ENCODE measurements around the gene REEP2.

The REEP2 gene

DNA sequence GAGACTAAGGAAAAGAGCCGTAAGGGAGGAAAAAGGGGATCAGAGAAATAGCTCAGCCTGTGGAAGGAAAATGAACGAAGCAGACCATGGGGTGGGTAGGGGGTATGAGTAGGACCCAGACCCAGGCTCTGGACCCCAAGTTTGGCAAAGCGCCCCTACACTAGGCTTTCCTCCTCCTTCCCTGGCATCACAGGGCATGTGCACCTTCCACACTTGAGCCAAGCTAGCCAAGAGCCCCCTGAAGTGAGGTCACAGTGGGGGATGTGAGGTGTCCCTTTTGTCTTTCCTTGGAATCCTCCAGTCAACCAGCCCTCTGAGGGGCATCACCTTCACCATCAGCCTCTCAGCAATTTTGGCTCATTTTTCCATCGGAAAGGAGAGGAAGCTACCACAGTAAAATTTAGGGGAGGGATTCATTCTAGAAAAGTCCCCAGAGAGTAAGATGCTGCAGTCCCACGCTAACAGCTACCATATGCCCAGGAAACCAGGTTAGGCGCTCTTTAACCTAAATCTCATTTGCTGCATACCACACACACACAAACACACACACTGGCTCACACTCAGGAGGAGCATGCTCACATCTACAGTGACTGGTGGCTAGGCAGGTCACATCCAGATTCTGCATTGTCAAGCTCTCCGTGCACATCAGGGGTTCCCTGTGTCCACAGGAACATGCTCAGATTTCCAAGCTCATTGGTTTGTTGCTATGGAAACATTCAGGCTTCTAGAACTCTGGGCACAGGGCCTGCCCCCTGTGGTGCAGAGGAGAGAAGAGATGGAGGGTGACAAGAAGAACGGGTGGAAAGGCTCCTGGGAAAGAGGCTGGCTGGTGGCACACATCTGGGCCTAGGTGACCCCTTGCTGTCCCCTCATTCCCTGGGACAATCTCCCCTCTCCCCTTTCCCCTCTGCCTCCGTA lies 9.9 kb downstream of the REEP2 start:
- DNase-seq (ENCODE audit: low read depth, low spot score), result no peak

GRCh38 chr5:138449501-138450239 lies 10.8 kb downstream of the REEP2 start:
- peak; percentile 95 for DNase-seq (ENCODE audit: low read depth, low spot score)

DNA sequence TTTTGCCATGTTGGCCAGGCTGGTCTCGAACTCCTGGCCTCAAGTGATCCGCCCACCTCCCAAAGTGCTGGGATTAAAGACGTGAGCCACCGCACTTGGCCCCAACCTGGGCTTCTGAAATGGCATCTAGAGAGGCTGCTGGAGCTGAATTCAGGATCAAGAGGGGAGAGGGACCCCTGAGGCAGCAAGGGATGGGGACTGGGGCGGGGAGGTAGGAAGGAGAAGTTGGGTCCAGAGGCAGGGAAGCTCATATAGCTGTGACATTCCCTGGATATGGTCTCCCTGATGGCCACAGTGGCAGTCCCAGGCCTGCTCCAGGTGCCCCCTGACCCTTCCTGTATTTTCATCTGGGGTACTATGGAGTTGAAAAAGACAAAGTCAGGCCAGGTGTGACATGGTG lies 12.1 kb downstream of the REEP2 start:
- no peak for DNase-seq (ENCODE audit: low read depth, low spot score)

DNA sequence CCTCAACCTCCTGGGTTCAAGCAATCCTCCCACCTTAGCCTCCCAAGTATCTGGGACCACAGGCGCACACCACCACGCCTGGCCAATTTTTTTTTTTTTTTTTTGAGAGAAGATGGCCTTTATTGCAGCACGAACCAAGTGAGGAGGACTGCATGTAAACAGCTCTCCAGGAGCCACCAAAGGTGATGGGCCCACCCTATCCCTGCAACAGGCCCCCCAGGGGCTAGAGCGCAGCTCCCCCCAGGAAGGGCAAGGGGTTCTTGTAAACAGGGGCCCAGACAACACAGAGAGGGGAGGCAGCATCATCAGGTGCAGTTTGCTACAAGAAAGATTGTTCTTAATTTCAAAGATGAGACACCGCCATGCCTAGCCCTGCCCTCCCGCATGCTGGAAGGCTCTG lies 13.9 kb downstream of the REEP2 start:
- no peak for DNase-seq (ENCODE audit: low read depth, low spot score)

DNA sequence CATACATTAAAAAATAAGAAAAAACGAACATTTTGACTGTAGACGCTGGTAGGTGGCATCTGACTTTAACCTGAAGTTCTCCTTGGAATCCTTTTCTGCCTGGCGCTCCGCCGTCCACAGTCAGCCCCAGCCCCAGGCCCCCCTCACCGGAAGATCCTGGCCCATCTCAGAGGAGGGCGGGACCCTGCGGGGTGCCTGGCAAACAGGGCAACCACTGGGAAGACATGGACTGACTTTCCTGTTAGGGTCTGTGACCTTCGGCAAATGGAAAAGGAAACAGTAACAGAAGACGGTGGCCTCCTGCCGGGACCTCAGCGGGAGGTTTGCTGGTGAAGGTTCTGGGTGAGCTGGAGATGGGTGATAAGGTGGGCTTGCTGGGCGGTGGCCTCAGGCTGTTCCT lies 14.7 kb downstream of the REEP2 start:
- no peak for DNase-seq (ENCODE audit: low read depth, low spot score)

- no peak for DNase-seq (ENCODE audit: low read depth, low spot score)
These were observed 15.3 kb downstream of the REEP2 start for GRCh38 chr5:138454121-138454520.

- DNase-seq (ENCODE audit: low read depth, low spot score), result no peak
These were observed 16.5 kb downstream of the REEP2 start for GRCh38 chr5:138455232-138455930.

DNA sequence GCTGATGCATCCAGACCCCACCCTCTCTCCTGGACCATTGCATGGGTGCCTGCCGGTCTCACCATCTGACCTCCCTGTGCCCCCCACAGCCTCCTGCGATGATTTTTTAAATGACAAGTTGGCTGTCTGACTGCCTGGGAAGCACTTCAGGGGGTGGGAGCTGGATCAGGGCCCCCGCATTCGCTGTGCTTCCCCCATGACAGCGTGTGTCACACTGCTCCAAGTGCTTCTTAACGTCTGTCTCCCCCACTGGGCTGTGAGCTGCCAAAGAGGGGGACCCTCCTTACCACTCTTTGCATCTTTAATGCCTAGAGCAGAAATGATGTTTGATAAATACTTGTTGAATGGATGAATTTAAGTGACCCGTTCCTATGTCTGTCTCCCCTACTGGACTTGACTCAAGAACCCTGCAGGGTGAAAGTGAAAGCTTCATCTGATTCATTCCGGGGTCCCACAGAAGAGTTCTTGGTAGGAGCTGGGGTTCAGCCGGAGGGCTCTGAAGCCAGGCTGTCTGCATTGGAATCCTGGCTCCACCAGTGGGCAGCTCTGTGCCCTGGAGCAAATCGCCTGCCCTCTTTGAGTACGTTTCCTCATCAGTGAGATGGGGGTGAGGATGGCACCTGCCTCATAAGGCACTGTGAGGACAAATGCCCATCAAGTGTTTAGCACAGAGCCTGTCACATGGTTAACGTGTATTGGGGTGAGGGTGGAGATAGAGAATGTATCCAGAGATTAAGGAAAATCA lies 18.8 kb downstream of the REEP2 start:
- DNase-seq (ENCODE audit: low read depth, low spot score), result no peak

GRCh38 chr5:138458384-138458783 lies 19.5 kb downstream of the REEP2 start:
- no peak for DNase-seq (ENCODE audit: low read depth, low spot score)

DNA sequence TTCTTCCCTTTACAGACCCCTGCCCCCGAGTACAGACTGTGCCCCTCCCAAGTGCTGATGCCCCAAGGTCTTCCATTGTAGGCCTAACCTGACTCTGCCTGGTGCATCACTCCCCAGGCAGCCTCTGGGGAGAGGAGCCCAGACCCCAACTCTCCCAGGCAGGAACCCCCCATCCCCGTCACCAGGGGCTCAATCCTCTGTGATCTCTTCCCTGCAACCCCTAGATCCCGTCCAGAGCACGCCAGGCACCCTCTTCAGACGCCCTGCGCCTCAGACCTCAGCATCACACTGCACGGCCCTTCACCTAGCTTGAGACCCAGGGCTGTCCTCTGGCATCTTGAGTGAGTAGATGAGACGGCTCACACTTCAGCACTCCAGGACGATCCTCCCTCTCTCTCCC lies 20.0 kb downstream of the REEP2 start:
- DNase-seq (ENCODE audit: low read depth, low spot score), result no peak

DNA sequence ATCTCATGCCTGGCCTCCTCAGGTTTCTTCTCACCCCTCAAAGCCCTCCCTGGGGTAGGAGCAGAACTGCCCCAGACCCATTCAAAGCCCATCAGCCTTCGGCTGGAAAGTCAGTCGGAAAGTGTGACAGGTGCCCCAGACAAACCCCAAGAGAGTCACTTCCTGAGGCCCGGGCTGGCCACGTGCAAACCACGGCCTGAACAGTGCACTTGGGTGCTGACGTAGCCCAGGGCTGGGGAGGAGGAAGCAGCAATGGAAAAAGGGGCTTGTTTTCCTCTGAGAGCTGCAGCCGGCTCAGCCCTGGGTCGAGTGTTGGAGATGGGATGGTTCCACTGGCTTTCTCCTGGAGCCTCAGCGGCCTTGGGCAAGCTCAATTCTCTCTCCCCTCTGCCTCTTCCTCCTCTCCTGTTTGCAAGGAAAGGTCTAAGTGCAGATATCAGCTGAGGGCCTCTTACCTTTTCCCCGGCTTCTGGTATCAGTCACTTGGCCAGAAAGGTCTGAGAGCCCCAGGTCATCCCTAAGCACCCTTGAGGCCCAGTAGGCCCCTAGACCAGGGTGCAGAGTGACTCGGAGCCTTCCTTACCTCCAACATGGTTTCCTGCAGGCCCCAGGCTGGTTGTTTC lies 20.6 kb downstream of the REEP2 start:
- DNase-seq (ENCODE audit: low read depth, low spot score), result no peak

DNA sequence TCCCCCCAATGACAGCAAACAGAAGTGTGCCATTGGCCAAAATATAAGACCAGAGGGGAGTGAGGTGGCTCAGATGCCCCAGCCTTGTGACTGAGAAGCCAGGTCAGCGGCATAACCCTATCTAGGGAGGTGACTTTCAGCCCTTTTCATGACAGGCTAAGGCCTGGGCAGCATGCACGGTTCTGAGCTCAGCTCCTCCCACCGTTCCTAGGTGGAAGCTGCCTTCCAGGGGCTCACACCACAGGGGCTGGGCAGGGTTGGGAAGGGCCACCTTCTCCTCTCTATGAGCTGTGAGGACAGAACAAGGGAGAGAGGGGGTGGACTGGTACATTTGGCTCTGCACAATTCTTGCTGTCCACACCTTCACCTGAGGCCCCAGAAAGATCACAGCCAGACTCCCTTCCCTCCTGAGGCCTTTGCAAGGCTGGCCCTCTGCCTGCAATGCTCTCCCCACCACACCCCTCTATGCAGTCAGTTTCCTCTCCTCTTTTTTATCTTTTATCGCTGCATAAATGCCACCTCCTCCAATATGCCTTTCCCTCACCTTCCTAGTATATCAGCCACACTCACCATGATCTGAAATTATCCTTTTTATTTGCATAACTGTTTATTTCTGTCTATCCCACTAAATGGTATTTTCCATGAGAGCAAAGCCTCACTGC lies 21.3 kb downstream of the REEP2 start:
- no peak for DNase-seq (ENCODE audit: low read depth, low spot score)

DNA sequence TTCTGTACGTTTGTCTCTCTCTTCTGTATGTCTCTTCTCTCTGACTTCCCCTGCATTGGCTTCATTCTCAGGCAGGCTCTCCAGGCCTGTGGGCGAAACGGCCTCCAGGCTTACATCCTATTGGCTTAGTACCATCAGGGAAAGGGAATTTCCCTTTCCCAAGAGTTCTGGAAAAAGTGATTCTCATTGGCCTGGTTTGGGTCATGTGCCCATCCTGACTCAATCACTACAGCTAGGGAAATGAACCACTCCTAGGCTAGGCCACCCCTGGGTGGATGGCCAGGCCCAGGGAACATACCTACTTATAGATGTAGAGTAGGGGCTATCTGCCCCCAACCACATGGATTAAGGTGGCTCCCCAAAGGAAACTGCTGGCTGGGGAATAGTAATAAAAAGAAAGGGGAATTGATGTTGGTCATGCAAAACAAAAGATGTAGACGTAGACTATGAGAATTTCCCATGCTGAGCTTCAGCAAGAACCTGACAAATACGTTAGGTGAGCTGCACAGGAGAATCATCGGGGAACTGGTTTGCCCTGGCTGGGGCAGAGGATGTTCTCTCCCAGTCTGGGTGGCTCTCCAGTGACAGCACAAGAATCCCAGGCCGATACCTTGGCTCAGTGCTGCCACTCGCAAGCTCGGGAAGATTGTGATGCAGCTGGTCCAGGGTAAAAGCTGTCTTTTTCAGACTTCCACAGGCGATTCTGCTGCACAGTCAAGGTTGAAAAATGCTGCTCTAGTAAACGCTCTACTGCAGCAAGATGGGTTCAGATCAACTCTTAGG lies 22.7 kb downstream of the REEP2 start:
- DNase-seq (ENCODE audit: low read depth, low spot score), result no peak

DNA sequence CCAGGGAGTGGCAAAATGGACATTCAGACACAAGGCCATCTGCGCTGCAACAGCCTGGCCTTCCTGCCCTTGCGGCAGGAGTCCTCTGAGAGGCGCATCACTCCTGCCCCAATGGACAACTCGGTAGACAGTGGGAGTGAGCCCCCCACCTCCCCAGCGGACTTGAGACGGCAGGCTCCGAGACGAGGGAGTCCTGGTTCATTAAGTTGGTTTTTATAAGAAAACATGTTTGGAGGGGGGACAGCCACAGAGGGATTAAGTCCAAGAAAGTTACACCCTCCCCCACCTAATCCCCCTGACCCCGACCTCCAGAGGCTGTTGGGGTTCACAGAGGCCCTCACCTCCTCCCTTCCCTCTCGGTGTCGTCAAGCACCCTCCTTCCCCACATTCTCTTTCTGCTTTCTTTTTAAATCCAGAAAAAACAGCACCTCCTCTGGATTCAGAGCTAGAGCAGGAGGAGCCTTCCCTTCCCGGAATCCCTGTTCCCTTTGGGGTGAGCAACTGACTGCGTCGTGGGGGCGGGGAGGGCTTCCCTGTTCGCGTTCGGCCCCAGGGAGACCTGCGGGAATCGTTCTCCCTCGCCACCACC lies 24.7 kb downstream of the REEP2 start:
- no peak for DNase-seq (ENCODE audit: low read depth, low spot score)

DNA sequence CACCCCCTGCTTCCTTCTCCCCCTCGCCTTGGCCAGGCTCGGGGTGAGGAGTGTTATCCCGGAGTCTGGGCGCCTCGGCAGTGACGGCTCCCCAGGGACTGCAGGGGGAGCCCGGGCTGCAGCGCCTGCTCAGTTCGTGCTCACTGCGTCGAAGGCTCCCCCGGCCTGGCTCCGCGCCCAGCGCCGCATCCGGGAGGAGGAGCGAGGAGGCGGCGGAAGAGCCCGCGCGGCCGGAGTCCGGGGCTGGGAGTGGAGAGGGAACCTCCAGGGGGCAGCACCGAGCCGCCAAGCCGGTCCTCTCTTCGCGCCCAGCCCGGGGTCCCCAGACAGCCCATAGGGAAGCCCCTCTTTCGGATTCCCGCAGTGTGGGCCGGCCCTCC lies 25.1 kb downstream of the REEP2 start:
- DNase-seq (ENCODE audit: low read depth, low spot score), result peak; percentile 96

DNA sequence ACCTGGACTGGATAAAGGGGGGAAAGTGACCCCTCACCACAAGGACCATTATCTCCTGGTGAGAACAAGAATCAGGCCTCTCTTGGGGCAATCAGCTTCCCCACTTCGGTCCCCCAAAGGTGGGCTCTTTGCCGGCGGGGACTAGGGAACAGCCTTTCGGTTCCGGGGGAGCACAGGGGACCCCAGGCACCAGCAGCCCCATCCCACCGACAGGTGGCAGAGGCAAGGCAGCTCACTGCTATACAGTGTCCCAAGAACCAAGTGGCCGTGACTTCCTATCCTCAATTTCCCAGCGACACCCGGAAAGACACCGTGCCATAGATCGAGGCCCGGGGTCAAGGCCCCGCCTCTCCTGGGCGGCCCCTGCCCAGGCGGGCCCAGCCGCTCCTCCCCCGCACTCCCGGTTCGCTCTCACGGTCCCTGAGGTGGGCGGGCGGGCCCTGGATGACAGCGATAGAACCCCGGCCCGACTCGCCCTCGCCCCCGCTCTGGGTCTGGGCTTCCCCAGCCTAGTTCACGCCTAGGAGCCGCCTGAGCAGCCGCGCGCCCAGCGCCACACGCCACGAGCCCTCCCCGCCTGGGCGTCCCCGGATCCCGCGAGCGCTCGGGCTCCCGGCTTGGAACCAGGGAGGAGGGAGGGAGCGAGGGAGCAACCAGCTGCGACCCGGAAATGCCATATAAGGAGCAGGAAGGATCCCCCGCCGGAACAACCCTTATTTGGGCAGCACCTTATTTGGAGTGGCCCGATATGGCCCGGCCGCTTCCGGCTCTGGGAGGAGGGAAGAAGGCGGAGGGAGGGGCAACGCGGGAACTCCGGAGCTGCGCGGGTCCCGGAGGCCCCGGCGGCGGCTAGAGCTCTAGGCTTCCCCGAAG lies 25.8 kb downstream of the REEP2 start:
- DNase-seq (ENCODE audit: low read depth, low spot score), result peak; percentile 99

- peak; percentile 97 for DNase-seq (ENCODE audit: low read depth, low spot score)
These were observed 26.6 kb downstream of the REEP2 start, which contains the start of gene EGR1 for GRCh38 chr5:138465261-138466124. Gene EGR1, plus strand, starts transcription at chr5:138465479. Its CDS starts 283 bp downstream, at chr5:138465762.

All from ELF-1 (cell line).